NK-92 (cell line): ENCODE data around the gene DZIP1L.
"Not testable (repeated sequence)": the region's sequence is repeated elsewhere in the genome, so short reads cannot be mapped to it uniquely, and the experiment has no call there.

Experiments
- DNase-seq: peaks from one replicate; lab custom pipeline; 2025; ENCODE audit not compliant: unreplicated experiment; lab: John Stamatoyannopoulos, UW

DZIP1L gene

DNA sequence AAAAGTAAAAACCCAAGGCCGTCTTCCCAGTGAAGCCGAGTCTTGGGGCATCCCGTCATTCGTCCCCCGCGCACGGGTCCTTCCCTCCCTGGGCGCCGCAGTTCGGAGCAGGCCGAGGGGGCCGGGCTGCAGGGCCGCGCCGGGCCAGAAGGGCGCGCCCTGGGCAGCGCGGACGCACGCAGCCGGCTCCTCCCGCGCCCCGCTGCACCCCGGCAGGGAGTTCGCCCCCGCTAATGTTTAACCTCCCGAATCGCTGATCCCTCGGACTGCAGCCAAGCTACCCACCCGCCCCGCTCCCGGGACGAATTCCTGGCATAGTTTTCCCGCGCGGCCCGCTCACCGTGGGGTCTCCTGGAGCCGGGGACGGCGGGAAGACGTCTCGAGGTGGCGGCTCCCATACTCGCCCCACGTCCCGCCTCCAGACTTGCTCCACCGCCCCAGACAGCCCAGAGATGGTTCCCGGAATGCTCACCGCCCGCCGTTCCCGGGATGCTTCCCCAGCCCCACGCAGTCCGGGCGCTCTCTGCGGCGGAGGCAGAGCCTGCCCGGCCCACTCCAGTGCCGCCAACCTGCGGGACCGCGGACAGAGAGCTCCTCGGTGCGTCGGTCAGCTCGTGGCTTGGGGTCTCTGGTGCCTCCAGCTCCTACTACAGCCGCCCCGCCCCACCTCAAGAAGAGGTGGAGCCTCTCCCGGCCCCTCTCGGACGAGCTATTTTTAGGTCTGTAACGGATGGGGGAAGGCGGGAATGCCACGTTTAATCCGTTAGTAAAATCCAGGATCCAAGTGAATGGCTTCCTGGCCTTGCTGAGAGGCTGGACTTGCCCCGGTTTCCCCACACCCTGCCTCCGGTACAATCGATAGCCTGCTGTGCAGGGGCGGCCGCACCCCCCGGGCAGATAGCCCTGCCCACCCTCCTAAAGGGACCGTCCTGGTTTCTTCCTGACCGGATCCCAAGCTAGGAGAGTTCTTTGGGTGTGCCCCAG is at the start of gene DZIP1L:
Gene DZIP1L, minus strand, starts transcription at position 621 of the 984 bp plus-strand sequence. CDS start 11,637 bp downstream, outside the sequence.
- no peak for DNase-seq

DNA sequence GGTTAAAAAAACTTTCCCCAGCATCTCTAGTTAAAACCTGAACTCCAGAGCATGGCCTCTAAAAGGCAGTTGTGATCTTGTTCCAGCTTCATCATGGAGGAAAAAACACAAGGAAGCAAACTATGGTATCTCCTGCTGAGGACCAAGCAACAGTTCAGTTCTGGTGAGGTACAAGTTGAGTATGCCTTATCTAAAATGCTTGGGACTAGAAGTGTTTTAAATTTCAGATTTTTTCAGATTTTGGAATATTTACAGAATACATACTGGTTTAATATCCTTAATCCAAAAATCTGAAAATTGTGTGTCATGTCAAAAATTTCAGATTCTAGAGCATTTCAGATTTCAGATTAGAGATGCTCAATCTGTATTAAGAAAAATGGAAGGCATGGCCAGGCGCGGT is 49.7 kb upstream of the DZIP1L start:
- DNase-seq = no peak

GRCh38 chr3:138157743-138158142 is 42.3 kb upstream of the DZIP1L start:
- DNase-seq = no peak

DNA sequence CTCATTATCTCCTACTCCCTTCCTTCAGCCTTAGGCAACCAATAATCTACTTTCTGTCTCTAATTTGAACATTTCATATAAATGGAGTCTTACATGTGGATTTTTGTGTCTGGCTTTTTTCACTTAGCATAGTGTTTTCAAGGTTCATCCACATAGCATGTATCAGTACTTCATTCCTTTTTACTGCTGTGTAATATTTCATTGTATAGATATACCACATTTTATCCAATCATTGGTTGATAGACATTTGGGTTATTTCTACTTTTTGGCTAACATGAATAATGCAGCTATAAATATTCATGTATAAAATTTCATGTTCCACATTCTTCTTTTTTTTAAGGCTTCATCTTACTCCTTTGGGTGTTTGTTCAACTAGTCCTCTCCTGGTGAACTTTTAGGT is 39.1 kb upstream of the DZIP1L start:
- DNase-seq = no peak

DNA sequence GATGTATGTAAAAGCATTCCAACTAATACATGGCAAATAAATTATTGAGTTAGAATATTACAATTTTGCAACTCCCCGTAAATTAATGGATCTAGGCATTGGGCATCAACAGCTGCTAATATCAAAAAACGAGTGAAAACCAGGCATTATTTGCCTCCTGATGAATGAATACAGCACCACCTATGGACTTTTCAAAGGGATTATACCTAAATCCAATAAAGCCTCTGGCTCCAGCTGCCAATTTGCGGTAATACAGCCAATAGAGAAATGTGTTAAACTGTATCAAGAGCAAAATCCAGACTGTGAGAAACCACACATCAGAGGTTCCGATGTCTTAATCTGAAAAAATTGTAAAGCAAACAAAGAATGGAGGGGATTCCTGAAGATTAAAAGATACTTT is 33.1 kb upstream of the DZIP1L start:
- DNase-seq = no peak

DNA sequence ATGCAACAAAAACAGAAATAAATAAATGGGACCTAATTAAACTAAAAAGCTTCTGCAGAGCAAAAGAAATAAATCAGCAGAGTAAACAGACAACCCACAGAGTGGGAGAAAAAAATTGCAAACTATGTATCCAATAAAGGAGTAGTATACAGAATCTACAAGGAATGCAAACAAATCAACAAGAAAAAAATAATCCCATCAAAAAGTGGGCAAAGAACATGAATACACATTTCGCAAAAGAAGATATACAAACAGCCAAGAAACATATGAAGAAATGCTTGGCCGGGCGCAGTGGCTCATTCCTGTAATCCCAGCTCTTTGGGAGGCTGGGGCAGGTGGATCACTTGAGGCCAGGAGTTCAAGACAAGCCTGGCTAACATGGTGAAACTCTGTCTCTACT is 26.8 kb upstream of the DZIP1L start:
- DNase-seq = not testable (repeated sequence)

DNA sequence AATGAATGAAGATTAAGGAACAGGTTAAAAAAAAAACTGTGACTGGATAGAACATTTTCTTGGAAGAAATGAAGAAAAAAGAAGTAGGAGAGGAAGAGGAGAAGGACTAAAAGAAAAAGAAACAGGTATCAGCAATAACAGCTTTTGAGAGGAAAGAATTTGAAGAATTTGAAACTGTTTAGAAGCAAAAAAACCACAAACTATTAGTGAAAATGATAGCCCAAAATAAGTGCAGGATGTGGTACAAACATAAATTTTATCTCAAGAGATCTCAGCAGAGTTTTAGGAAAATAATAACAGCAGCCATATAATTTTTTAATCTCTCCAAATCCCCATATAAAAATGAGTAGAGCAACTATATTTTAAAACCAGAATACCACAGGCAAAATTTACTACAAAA is 25.5 kb upstream of the DZIP1L start:
- no peak for DNase-seq

DNA sequence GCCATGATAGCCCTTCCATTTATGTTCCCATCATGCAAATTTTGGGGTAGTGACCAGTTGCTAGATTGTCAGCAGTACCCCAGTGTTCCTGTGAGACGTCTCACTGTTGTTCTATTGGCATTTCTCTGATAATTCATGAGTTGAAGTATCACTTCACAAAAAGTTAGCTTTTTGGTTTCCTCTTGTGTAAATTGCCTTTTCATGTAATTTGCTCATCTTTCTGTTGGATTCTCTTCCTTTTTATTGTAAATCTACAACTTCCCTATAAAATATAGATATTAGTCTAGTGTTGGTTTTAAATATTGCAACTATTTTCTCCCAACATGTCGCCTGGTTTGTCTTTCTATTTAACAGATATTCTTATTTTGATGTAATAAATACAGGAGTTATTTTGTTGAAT is 24.3 kb upstream of the DZIP1L start:
- no peak for DNase-seq

DNA sequence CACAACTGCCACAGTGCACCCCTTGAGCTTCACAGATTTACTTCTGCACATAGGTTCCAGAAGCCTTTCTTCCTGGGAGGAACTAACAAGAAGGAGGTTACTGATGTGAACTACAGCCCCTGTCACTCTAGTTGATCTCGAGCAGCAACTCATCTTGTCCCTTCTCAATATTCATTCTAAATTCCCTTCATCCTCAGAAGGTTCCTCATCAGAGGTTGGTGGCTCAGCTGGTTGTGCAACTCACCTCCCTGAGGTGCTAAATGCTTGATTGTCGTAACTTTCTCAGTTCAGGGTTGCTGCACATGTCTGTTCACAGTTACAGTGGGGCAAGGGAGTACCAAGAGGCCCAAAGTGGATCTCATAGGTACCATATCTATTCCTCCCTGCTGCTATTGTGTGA is 22.5 kb upstream of the DZIP1L start:
- no peak for DNase-seq

GRCh38 chr3:138136201-138136600 is 20.8 kb upstream of the DZIP1L start:
- DNase-seq = no peak

DNA sequence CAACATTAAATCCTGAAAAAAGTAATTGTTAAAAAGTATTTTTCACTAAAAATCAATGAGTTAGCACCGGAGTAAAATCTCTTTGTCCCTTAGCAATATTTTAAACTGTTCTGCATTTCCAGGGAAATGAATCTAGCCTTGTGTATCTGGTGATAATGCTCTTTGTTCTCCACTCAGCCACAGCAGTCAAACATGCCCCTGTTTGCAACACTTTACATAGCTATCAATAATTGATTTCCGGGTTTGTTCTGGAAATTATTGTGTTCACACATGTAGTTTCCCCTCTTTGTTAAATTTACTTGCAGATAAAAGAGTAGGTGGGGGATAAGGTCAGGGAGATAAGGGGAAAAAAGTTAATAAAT is 20.4 kb upstream of the DZIP1L start:
- no peak for DNase-seq

GRCh38 chr3:138135146-138135832 is 19.9 kb upstream of the DZIP1L start:
- no peak for DNase-seq

GRCh38 chr3:138132239-138132638 is 16.8 kb upstream of the DZIP1L start, which contains the start of gene A4GNT:
Gene A4GNT, minus strand, starts transcription at chr3:138132390. Its CDS starts 1,134 bp downstream, at chr3:138131256.
- no peak for DNase-seq

DNA sequence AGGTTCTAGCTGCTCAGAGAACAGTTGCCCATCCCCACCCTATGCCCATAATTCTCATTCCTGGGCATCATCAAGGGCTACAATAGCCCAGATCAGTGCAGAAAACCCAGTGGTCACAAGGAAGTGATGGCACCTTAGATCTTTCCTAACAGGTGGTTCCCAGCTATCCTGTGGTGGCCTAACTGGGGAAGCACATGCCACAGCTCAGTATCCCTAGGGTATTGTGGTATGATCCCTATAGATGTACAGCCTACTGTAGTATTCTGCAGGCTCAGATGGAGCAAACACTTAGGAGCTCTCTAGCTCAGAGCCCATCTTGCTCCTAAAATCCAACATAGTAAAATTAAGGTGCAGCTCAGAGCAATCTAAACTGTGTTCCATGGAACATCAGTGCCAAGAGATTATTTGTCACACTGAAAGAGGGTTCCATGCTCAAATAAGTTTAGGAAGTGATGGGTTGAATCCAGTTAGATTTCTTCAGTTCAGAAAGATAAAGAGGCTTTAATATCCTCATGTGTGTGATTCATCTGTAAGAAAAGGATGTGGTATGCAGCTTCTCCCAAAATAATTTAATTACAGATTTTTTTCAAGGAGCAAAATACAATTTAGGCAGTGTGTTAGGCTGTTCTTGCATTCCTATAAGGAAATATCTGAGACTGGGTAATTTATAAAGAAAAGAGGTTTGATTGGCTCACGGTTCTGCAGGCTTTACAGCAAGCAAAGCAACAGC is 12.4 kb upstream of the DZIP1L start:
- DNase-seq = no peak

GRCh38 chr3:138125548-138126221 is 10.3 kb upstream of the DZIP1L start:
- no peak for DNase-seq

- DNase-seq = no peak
Observed at GRCh38 chr3:138124706-138125355, 9.4 kb upstream of the DZIP1L start.

DNA sequence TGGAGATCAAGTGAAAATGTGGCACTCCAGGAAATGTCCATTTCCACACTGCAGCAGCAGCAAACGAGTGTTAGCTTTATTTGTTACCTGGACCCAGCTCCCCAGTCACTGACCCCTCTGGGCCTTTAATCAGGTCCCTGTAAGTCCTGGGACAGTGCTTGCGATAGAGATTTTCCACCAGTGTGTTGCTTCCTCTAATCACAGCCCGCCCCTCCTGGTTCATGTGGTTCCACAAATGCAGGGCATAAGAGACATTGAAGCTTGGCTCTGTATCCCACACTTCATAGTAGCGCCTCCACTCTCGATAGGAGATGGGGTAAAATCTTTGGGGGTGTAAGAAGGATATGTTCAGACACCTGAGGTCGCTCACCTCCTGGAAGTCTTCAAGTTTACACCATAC is 8.8 kb upstream of the DZIP1L start:
- no peak for DNase-seq

GRCh38 chr3:138119423-138119766 is 4.0 kb upstream of the DZIP1L start:
- DNase-seq = no peak

GRCh38 chr3:138118612-138119422 is 3.4 kb upstream of the DZIP1L start:
- DNase-seq = no peak
